B cell (primary cell): ENCODE measurements around the gene XYLT1. TPM values are rescaled to one million over a fixed set of nuclear protein-coding genes. Genes with fewer than 3 reads are reported as not detected.

ENCODE experiments used
- ATAC-seq: fragments of 200-7000 bp; cut with Tn5 transposase; one replicate; pipeline ENCODE4 v1.10.0; 2021; ENCODE audit warnings: low read depth, mild to moderate bottlenecking, moderate number of reproducible peaks, moderate library complexity
- CTCF ChIA-PET: fragments of 350-600 bp; sonication (Branson Sonifier 250); formaldehyde crosslinking; loops from one replicate; lab custom pipeline; 2021; ENCODE audit warnings: antibody characterized with exemption, inconsistent platforms; lab: Charles Lee
- POLR2A ChIA-PET: fragments of 350-600 bp; sonication (Branson Sonifier 250); formaldehyde crosslinking; loops from one replicate; lab custom pipeline; 2021; ENCODE audit warnings: antibody characterized with exemption; lab: Charles Lee
- DNase-seq: peaks from one replicate; pipeline ENCODE4 v3.0.0; 2013
- H2AFZ ChIP-seq: 2 replicates; pipeline ENCODE4 v1.6.1; 2012; ENCODE audit warnings: mild to moderate bottlenecking, low read depth, low read length; ENCODE audit not compliant: insufficient read depth, poor library complexity, severe bottlenecking
- H3K27ac ChIP-seq, 2 donors: 1 replicate in 1 of 2; 2 replicates in 1 of 2; pipeline ENCODE4 v1.5.1; 2012 to 2013; ENCODE audit warnings: low read length in 2 of 2, mild to moderate bottlenecking in 2 of 2, moderate library complexity in 1 of 2
- H3K27me3 ChIP-seq, 4 experiments: fragments of 200-600 bp in 1 of 4; sonication (generic) in 1 of 4; replicated peaks in 1 of 4; 1 replicate in 2 of 4; 2 replicates in 2 of 4; pipeline versions ENCODE4 v1.6.1 to v1.7.0; 2013 to 2016; ENCODE audit warnings: low read length in 3 of 4, mild to moderate bottlenecking in 2 of 4, mixed read lengths in 1 of 4, moderate library complexity in 1 of 4; ENCODE audit not compliant: insufficient read depth in 4 of 4, control insufficient read depth in 3 of 4; ENCODE audit errors: control extremely low read depth in 1 of 4
- H3K36me3 ChIP-seq, 2 experiments: replicated peaks in 1 of 2; 1 replicate in 1 of 2; 2 replicates in 1 of 2; pipeline versions ENCODE4 v1.6.1 to v1.7.1; 2013; ENCODE audit warnings: low read length in 1 of 2; ENCODE audit not compliant: insufficient read depth in 2 of 2, control insufficient read depth in 1 of 2; ENCODE audit errors: control extremely low read depth in 1 of 2, extremely low read depth in 1 of 2
- H3K4me1 ChIP-seq, 2 donors: fragments of 200-600 bp in 1 of 2; sonication (generic) in 1 of 2; 1 replicate in 1 of 2; 2 replicates in 1 of 2; pipeline versions ENCODE4 v1.5.1 to v1.6.1; 2013 to 2017; ENCODE audit warnings: low read length in 2 of 2; ENCODE audit not compliant: control insufficient read depth in 2 of 2, insufficient read depth in 2 of 2
- H3K4me2 ChIP-seq: replicated peaks from 2 replicates; pipeline ENCODE3; 2012; ENCODE audit warnings: mild to moderate bottlenecking, low read depth, low read length; ENCODE audit not compliant: poor library complexity, severe bottlenecking
- H3K4me3 ChIP-seq, 5 experiments: fragments of 200-600 bp in 1 of 5; sonication (generic) in 1 of 5; 1 replicate in 3 of 5; 2 replicates in 2 of 5; pipeline versions ENCODE4 v1.5.1 to v1.7.0; 2011 to 2016; ENCODE audit warnings: low read length in 4 of 5, mild to moderate bottlenecking in 4 of 5, low read depth in 2 of 5, control low read depth in 1 of 5, moderate library complexity in 1 of 5; ENCODE audit not compliant: insufficient read depth in 1 of 5; ENCODE audit errors: control extremely low read depth in 1 of 5, extremely low read depth in 1 of 5
- H3K79me2 ChIP-seq: fragments of 200-600 bp; sonication (generic); one replicate; pipeline ENCODE4 v1.6.0; 2016; ENCODE audit warnings: low read length; ENCODE audit not compliant: control insufficient read depth, insufficient read depth
- H3K9ac ChIP-seq: fragments of 200-600 bp; sonication (generic); 2 replicates; pipeline ENCODE4 v1.6.1; 2017; ENCODE audit warnings: mild to moderate bottlenecking, low read length, moderate library complexity
- H3K9me3 ChIP-seq, 3 donors: one replicate each; pipeline versions ENCODE4 v1.6.1 to v1.7.1; 2013; ENCODE audit warnings: low read length in 2 of 3; ENCODE audit not compliant: control insufficient read depth in 2 of 3, insufficient read depth in 1 of 3; ENCODE audit errors: control extremely low read depth in 1 of 3
- H4K20me1 ChIP-seq: 2 replicates; pipeline ENCODE4 v1.6.0; 2012; ENCODE audit warnings: mild to moderate bottlenecking, low read length; ENCODE audit not compliant: insufficient read depth, control insufficient read depth, poor library complexity, severe bottlenecking
- H3K27ac Mint-ChIP-seq: one replicate; pipeline ENCODE4 v1.8.0; 2021; ENCODE audit warnings: mixed read lengths
- H3K27me3 Mint-ChIP-seq: one replicate; pipeline ENCODE4 v1.8.0; 2021; ENCODE audit warnings: mixed read lengths
- H3K4me1 Mint-ChIP-seq: one replicate; pipeline ENCODE4 v1.8.0; 2021; ENCODE audit warnings: mixed read lengths
- H3K4me3 Mint-ChIP-seq: one replicate; pipeline ENCODE4 v1.8.0; 2021; ENCODE audit warnings: mixed read lengths
- H3K9me3 Mint-ChIP-seq: one replicate; pipeline ENCODE4 v1.8.0; 2022; ENCODE audit warnings: mixed read lengths; ENCODE audit not compliant: insufficient read depth
- CTCF ChIP-seq: fragments of 200-600 bp; IDR thresholded peaks from one replicate; pipeline ENCODE4 v1.8.0; 2022; ENCODE audit warnings: antibody characterized with exemption, mild to moderate bottlenecking
- EZH2 ChIP-seq: IDR thresholded peaks from 2 replicates; pipeline ENCODE4 v1.6.1; 2012; ENCODE audit warnings: borderline replicate concordance, low read depth, mild to moderate bottlenecking, moderate library complexity, low read length; ENCODE audit not compliant: insufficient read depth, poor library complexity, severe bottlenecking
- WGBS: methylation state at CpG from one replicate; pipeline ENCODE4 v1.1.5; 2013; ENCODE audit warnings: missing lambda C conversion rate; ENCODE audit not compliant: insufficient coverage; 5-methylcytosine and 5-hydroxymethylcytosine counted together
- intact Hi-C: fragments of 100-400 bp; cut with micrococcal nuclease; formaldehyde crosslinking; loops from one replicate; pipeline ENCODE4 v1.10.0; 2022
- polyA plus RNA-seq: library from polyadenylated mRNA; depleted of rRNA; stranded (reverse); fragments of >200 nt; gene quantifications from 2 replicates; pipeline ENCODE4 v1.2.3, GENCODE V29; 2012
- total RNA-seq, 2 donors: library from RNA; stranded (reverse); fragments of 120-200 nt in 1 of 2; gene quantifications; 1 replicate in 1 of 2; 2 replicates in 1 of 2; pipeline versions ENCODE4 v1.2.3 to v1.2.4, GENCODE V29; 2013 to 2022

Gene XYLT1
- total and polyA plus RNA-seq, 2 donors (not counting 1 experiment from before 2014, with no cell fraction given), result 8.7 to 59.6 TPM

DNA sequence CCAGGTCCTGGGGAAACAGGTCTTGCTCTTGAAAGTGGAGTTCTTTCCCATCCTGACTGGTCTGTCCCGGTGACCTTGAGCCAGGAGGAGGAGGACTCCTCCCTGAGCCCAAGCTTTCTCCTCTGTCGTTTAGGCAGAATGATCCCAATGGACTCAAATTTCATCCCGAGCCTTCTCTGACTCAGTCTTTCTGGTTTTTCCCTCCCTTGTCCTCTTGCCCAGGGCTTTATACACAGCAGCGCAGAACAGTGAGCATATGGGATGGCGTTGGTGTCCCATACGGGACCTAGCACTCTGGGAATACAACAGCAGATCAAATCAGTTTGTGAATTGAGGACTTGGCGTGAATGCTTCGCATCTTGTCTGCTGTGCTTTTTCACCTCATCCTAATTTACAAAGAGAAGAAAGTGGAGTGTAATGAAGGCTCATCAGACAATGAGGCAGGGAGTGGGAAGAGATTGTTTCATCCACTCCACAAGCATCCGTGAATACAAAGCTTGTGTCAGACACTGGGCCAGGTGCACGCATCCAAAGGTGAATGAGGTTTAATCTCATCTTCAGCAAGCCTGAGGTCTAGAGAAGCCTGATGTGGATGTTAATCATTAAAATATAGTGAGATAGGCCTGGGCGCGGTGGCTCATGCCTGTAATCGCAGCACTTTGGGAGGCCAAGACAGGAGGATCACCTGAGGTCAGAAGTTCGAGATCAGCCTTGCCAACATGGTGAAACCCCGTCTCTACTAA, 1.1 kb upstream of the XYLT1 start:
- H3K27ac Mint-ChIP-seq, result peak overlapping the region; percentile 73
- ChIA-PET POLR2A (no interaction called here), CTCF (interaction anchor here (0.6 to 5.4 kb wide), 2 partner anchors 171 to 278 kb away, joined by 3 to 33 read pairs; no protein-coding TSS in a partner anchor)
- no peak overlapping the region for H2AFZ ChIP-seq
- DNase-seq, result no peak
- H3K36me3 ChIP-seq, result no peaks in the 10 kb centered on the region
- no peaks in the 10 kb centered on the region for H3K27me3 Mint-ChIP-seq
- H3K27me3 ChIP-seq, result no peaks in the 10 kb centered on the region
- H3K9ac ChIP-seq, result no peak overlapping the region
- H3K79me2 ChIP-seq, result peaks cover 30% of the 10 kb centered on the region
- intact Hi-C loops, result loop anchor here (2.0 to 5.0 kb wide), 3 partner anchors 55 to 400 kb away; no protein-coding TSS in a partner anchor
- H3K9me3 Mint-ChIP-seq, result no peaks in the 10 kb centered on the region
- peaks cover 56 to 66% of the 10 kb centered on the region in 2 donors for H3K4me1 ChIP-seq
- 97% methylated on average over 8 of the region's 15 CpGs for WGBS
- peak overlapping the region; percentile 82 for H3K4me3 Mint-ChIP-seq
- H3K4me1 Mint-ChIP-seq, result peaks cover 63% of the 10 kb centered on the region
- H3K9me3 ChIP-seq, result no peaks in the 10 kb centered on the region
- no peak for ATAC-seq
- H3K4me3 ChIP-seq, result no peak overlapping the region
- H4K20me1 ChIP-seq, result peaks cover 27% of the 10 kb centered on the region
- TF ChIP-seq CTCF (no peak), EZH2 (no peak)
- H3K27ac ChIP-seq, result no peak overlapping the region
- no peak overlapping the region for H3K4me2 ChIP-seq
